Lung (tissue), 12 donors: ENCODE results near the gene SOX11. TPM values are rescaled to one million over a fixed set of nuclear protein-coding genes. Genes with fewer than 3 reads are reported as not detected.

Experiments used
- ATAC-seq: fragments of 200-7000 bp; cut with Tn5 transposase; one replicate; pipeline ENCODE4 v1.9.1; 2020; ENCODE audit warnings: moderate number of reproducible peaks; ENCODE audit not compliant: insufficient read depth, low FRiP score
- DNase-seq, 3 donors: peaks; one replicate each; pipeline ENCODE4 v3.0.0-alpha.2; 2013 to 2017
- H3K27ac ChIP-seq, 2 donors: one replicate each; pipeline ENCODE4 v1.5.1; 2013; ENCODE audit warnings: mild to moderate bottlenecking in 2 of 2, moderate library complexity in 2 of 2, control low read depth in 1 of 2, inconsistent platforms in 1 of 2, low read depth in 1 of 2, low read length in 1 of 2
- H3K27me3 ChIP-seq, 3 donors: one replicate each; pipeline ENCODE4 v1.5.1; 2013; ENCODE audit warnings: low read length in 2 of 3; ENCODE audit not compliant: control insufficient read depth in 3 of 3, insufficient read depth in 3 of 3
- H3K36me3 ChIP-seq, 4 donors: one replicate each; pipeline ENCODE4 v1.5.1; 2013; ENCODE audit warnings: low read length in 4 of 4, mild to moderate bottlenecking in 1 of 4, moderate library complexity in 1 of 4; ENCODE audit not compliant: control insufficient read depth in 4 of 4, insufficient read depth in 4 of 4
- H3K4me1 ChIP-seq, 5 donors: one replicate each; pipeline ENCODE4 v1.5.1; 2013; ENCODE audit warnings: low read length in 5 of 5, mild to moderate bottlenecking in 2 of 5, moderate library complexity in 1 of 5; ENCODE audit not compliant: control insufficient read depth in 5 of 5, insufficient read depth in 5 of 5
- H3K4me3 ChIP-seq: one replicate; pipeline ENCODE4 v1.5.1; 2013; ENCODE audit warnings: mild to moderate bottlenecking, control low read depth, moderate library complexity
- H3K9ac ChIP-seq, 2 donors: one replicate each; pipeline ENCODE4 v1.5.1; 2013; ENCODE audit warnings: low read length in 2 of 2, control low read depth in 1 of 2; ENCODE audit not compliant: insufficient read depth in 1 of 2
- H3K9me3 ChIP-seq, 4 donors: one replicate each; pipeline ENCODE4 v1.5.1; 2013; ENCODE audit warnings: low read length in 3 of 4, mild to moderate bottlenecking in 1 of 4, moderate library complexity in 1 of 4; ENCODE audit not compliant: control insufficient read depth in 4 of 4, insufficient read depth in 3 of 4
- CTCF ChIP-seq: IDR thresholded peaks from 2 replicates; pipeline ENCODE4 v1.5.1; 2012; ENCODE audit warnings: mild to moderate bottlenecking; ENCODE audit errors: control extremely low read depth, extremely low read depth
- WGBS, 2 donors: extraction: QIAGEN DNeasy Blood & Tissue Kit; methylation state at CpG; one replicate each; pipeline ENCODE4 v1.1.7; 2013; 5-methylcytosine and 5-hydroxymethylcytosine counted together
- polyA plus RNA-seq, 2 donors: library from polyadenylated mRNA; stranded (reverse); fragments of 200-250 nt; gene quantifications; one replicate each; pipeline ENCODE4 v1.2.1, GENCODE V29; 2013
- total RNA-seq, 2 donors: library from RNA; depleted of rRNA in 1 of 2; stranded (reverse); fragments of >200 nt in 1 of 2; gene quantifications; one replicate each; pipeline ENCODE4 v1.2.1, GENCODE V29; 2014 to 2021
- donor health status: control.
- donor health status: control.
- donor health status: Bipolar disorder and iron deficiency.
- donor health status: healthy.
- donor health status: DM: yes; HTN: yes; CAD: no.

SOX11 gene
- total and polyA plus RNA-seq, 4 donors, result 0.05 to 13.3 (median 0.06) TPM; not detected in 1

- peak in 1 of 3 donors; percentile 39 for DNase-seq
- 62 to 73% methylated on average over 8 of the region's 8 CpGs for WGBS, 2 donors
- TF ChIP-seq CTCF, result no peak
- Histone ChIP-seq H3K27me3 (peaks cover 0 to 15% (median 0%) of the 10 kb centered on the region in 3 donors), H3K9me3 (peaks cover 0 to 4% (median 0%) of the 10 kb centered on the region in 4 donors), H3K9ac (peak overlapping the region; percentile 78 to 99), H3K36me3 (no peaks in the 10 kb centered on the region), H3K4me3 (no peak overlapping the region), H3K4me1 (peaks cover 0 to 24% (median 0%) of the 10 kb centered on the region in 5 donors), H3K27ac (no peak overlapping the region)
- ATAC-seq, result no peak
Measured at GRCh38 chr2:5689750-5690149, 2.4 kb upstream of the SOX11 start.

- no peak for TF ChIP-seq CTCF
- H3K4me1 ChIP-seq, result peaks cover 0 to 24% (median 0%) of the 10 kb centered on the region in 5 donors
- H3K27ac ChIP-seq, result no peak overlapping the region
- no peak overlapping the region for H3K4me3 ChIP-seq
- H3K9ac ChIP-seq, result peak overlapping the region; percentile 78 to 99
- H3K36me3 ChIP-seq, result no peaks in the 10 kb centered on the region
- peaks cover 0 to 15% (median 0%) of the 10 kb centered on the region in 3 donors for H3K27me3 ChIP-seq
- WGBS, 2 donors, result 19 to 29% methylated on average over 8 of the region's 8 CpGs
- H3K9me3 ChIP-seq, result peaks cover 0 to 3% (median 0%) of the 10 kb centered on the region in 4 donors
- no peak for ATAC-seq
- peak; percentile 31 to 78 (median 75) for DNase-seq
Measured at GRCh38 chr2:5690286-5690685, 1.9 kb upstream of the SOX11 start.

DNA sequence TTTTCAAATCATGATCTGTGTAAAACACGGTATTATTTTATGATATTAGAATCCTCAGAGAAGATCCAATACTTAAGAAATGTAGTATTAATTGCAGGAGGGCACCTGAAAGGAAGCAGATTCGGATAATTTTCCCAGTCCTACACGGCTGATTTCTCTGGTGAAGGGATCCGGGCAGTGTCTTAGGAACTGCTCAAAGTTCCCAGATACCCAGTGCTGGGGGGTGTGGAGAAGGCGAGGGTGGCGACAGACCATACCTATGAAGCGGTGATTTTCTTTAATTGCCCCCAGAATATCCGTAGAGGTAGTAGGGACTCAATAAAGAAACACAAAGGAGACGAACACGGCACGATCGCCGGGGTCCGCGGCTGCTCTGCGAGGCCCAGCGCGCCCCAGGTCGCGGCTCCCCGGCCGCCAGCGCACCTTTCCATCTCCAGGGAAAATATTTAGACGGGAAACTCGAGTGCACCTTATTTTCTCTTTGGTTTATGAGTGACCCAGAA is 1.4 kb upstream of the SOX11 start:
- Histone ChIP-seq H3K27ac (no peak overlapping the region), H3K27me3 (peaks cover 0 to 17% (median 0%) of the 10 kb centered on the region in 3 donors), H3K9ac (peak overlapping the region; percentile 78 to 99), H3K36me3 (no peaks in the 10 kb centered on the region), H3K9me3 (peaks cover 0 to 2% (median 0%) of the 10 kb centered on the region in 4 donors), H3K4me1 (peaks cover 0 to 25% (median 0%) of the 10 kb centered on the region in 5 donors), H3K4me3 (no peak overlapping the region)
- DNase-seq (peak in 1 of 3 donors; percentile 61), ATAC-seq (no peak)
- WGBS, 2 donors, result 5 to 6% methylated on average over 21 to 25 of the region's 25 CpGs
- no peak for TF ChIP-seq CTCF
